ENCODE data around the gene WNT3A.

WNT3A gene

GRCh38 chr1:228100822-228101613 is 94.2 kb downstream of the WNT3A start:
- no peak for DNase-seq (ENCODE audit: low read depth in 3 of 3)

GRCh38 chr1:228101614-228101993 is 94.8 kb downstream of the WNT3A start:
- DNase-seq (ENCODE audit: low read depth in 3 of 3), result no peak

DNA sequence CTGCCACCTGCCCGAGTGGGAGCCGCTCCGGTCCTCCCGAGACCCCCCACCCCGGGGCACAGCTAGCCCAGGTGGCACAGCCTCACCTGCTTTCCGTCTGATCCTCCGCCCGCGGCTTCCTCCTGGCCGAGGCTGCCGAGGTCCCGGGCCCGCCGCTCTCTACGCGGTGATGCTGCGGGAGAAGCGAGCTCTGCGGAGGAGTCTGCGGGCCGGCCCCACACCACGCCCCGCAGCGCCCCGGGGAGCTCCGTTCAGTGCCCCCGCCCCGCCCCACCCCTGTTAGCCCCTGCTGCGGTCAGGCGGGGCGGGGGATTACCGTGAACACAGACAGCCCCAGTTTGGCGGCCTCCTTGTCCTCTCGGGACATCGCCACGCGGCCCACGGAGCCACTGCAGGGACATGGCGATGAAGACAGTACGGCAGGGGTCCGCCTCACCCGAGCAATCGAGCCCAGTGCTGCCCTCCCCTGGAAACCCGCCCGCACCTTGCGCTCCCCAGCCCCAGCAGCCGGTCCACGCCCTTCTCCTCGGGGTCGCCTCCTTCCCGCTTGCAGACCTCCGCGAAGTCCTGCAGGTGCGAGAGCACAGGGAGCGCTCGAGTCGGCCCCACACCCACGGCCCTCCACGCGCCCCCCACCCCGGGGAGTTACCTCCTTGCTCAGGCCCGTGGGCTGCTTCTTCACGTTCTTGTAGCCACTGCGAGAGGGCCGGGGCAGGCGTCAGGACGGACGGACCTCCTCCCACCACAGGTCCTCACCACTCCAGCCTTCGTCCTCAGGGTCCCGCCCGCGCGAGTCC is 95.4 kb downstream of the WNT3A start:
- peak in 1 of 3 donors; percentile 45 for DNase-seq (ENCODE audit: low read depth in 3 of 3)

DNA sequence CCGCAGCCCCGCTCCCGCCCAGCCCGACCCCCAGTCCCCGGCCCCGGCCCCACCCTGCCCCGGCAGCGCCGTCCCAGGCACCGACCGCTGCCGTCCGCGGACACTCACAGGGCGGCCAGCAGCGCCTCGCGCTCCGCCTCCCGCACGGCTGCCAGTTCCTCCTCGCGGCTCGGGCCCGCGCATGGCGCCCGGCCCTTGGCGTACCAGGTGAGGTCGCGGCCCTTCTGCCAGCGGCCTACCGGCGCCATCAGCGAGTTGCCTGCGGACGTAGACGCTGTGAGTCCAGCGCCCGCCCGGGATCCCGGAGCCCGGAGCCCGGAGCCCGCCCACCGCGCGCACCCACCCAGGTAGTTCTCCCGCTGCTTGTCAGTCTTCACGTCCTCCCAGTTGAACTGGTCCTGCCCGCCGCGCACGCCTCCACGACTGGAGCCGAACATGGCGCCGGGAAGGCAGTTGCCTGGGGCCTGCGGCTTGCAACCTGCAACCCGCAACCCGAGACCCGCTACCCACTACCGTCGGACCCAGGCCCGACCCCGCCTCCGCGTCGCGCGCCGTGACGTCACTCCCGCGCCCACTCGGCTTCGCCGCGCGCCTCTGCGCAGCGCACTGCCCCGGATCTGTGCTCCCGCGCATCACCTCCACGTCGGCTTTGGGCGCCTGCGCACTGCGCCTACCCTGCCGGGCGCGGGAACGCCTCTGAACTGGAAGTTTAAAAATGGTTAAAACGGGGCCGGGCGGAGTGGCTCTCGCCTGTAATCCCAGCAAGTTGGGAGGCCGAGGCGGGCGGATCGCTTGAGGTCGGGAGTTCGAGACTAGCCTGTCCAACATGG is 96.2 kb downstream of the WNT3A start, which contains the start of gene C1orf35:
Gene C1orf35, minus strand, starts transcription at position 535 of the 830 bp plus-strand sequence. Its CDS starts 98 bp downstream, at position 437.
- DNase-seq (ENCODE audit: low read depth in 3 of 3), result peak; percentile 89 to 92 (median 90)

- no peak for DNase-seq (ENCODE audit: low read depth in 3 of 3)
Measured at GRCh38 chr1:228104526-228105269, 97.9 kb downstream of the WNT3A start.

GRCh38 chr1:228105270-228105995 is 98.6 kb downstream of the WNT3A start:
- DNase-seq (ENCODE audit: low read depth in 3 of 3), result no peak

DNA sequence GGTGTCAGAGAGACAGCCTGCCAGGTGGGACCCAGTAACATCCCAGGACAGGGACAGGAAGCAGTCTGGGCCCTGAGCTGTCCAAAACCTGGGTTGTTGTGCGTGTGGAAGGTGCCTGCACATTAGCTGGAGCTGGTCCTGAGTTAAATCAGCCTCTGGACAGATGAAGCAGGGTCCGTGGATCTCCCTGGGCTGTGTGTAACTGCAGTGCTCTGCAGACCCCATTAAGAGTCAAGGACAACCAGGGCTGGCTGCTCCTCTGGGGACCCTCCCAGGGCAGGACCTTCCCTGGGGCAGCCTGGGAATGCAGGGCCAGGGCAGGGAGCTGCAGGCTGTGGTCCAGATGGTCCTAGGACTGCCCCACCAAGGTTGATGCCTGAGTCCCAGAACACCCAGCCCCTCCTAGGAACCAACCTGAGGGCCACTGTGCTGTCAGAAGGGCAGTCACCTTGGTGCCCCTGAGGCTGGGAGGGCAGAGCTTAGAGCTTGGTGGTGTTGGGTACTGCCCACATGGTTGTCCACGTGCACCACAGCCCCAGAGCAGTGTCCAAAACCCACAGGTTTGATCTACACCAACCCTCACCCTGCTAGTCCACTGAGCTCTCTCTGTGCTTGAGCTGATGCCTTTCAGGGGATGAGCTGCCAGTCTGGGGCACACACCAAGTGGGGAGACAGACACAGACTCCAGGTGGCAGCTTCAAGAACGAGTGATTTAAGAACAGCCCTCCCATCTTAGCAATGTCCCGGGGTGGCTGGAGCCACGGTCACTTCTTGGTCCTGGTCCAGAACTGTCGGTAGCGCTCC is 99.4 kb downstream of the WNT3A start:
- DNase-seq (ENCODE audit: low read depth in 3 of 3), result no peak

GRCh38 chr1:228106800-228107054 is 99.9 kb downstream of the WNT3A start:
- no peak for DNase-seq (ENCODE audit: low read depth in 3 of 3)

- no peak for DNase-seq (ENCODE audit: low read depth in 3 of 3)
Measured at GRCh38 chr1:228107636-228108035, 100.8 kb downstream of the WNT3A start.

DNA sequence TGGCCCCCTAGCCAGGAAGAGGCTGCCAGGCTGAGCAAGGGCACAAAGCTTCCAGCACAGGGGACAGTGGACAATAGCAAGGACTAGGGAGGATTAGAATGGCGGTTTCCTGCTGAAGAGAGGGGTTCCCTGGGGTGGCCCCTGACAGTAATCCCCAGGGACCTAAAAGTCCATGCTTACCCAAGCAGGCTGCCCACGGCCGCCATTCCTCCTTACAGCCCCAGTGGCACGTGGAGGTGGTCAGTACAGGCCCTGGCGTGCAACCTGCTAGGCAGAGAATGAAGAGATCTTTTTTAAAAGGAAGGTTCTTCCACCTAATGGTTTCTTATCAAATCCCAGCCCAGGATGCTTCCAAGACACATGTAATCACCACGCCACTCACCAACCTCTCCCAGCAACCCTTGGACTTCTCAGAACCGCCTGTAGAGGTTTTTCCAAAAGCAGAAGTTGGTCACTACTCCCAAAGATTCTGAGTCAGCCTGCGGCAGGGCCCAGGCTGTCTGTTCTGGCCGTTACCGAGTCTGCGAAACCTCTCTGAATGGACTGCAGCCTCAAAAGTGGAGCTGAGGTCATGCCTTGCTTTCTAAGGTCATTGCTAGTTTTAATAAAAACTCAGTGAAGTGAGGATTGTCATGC is 101.4 kb downstream of the WNT3A start:
- DNase-seq (ENCODE audit: low read depth in 3 of 3), result no peak

- DNase-seq (ENCODE audit: low read depth in 3 of 3), result no peak
Measured at GRCh38 chr1:228108742-228109072, 101.9 kb downstream of the WNT3A start.

- DNase-seq (ENCODE audit: low read depth in 3 of 3), result peak; percentile 95 to 97 (median 96)
Measured at GRCh38 chr1:228109073-228109961, 102.5 kb downstream of the WNT3A start, which contains the start of gene MRPL55. Gene MRPL55, minus strand, starts transcription at chr1:228109299. Its CDS starts 1,039 bp downstream, at chr1:228108260.

DNA sequence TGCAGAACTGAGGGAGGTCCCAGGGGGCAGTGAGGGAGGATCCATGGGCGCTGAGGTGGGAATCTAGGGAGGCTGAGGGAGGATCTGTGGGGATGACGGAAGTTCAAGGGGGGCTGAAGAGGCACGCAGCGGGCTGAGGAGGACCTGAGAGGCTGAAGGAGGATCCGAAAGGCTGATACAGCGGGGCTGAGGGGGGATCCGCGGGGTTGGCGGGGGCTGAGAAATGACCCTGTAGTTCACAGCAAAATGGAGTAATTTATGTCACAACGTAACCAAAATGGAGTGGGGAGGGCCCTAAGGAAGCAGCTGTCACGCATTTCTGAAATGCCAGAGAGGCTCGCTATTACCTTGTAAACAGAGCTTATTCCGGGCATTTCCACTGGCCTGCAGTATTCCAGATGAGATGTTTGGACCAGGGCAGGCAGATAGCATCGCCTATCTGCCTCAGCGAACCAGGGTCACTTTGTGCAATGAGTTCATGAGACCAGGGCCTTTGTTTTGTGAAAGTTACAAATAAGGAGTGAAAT is 103.2 kb downstream of the WNT3A start:
- no peak for DNase-seq (ENCODE audit: low read depth in 3 of 3)

GRCh38 chr1:228110556-228110955 is 103.8 kb downstream of the WNT3A start:
- DNase-seq (ENCODE audit: low read depth in 3 of 3), result no peak
